ENCODE measurements around the gene KCNAB1.

- no peak for TF ChIP-seq CTCF (IDR thresholded peaks at IDR 0.05)
- no peak for TF ChIP-seq EP300 (IDR thresholded peaks at IDR 0.05)
- TF ChIP-seq POLR2A (IDR thresholded peaks at IDR 0.05), result no peak
These were observed 203.1 kb downstream of the KCNAB1 start for GRCh38 chr3:156323466-156323865.

Data from tibial nerve (tissue), 4 donors.